Activated naive CD4-positive, alpha-beta T cell treated with anti-CD3 and anti-CD28 coated beads, Interleukin-2, amount 50 U/mL, for 24 hours (primary cell): ENCODE data around the gene CIAPIN1.

Source experiments
- H3K27ac Mint-ChIP-seq: one replicate; pipeline ENCODE4 v1.8.0; 2021; ENCODE audit warnings: mild to moderate bottlenecking, mixed read lengths
- H3K27me3 Mint-ChIP-seq: one replicate; pipeline ENCODE4 v1.8.0; 2021; ENCODE audit warnings: mixed read lengths
- H3K36me3 Mint-ChIP-seq: one replicate; pipeline ENCODE4 v1.8.0; 2021; ENCODE audit warnings: mixed read lengths
- H3K4me1 Mint-ChIP-seq: one replicate; pipeline ENCODE4 v1.8.0; 2021; ENCODE audit warnings: mixed read lengths
- H3K4me3 Mint-ChIP-seq: one replicate; pipeline ENCODE4 v1.8.0; 2021; ENCODE audit warnings: mild to moderate bottlenecking, mixed read lengths
- H3K9me3 Mint-ChIP-seq: one replicate; pipeline ENCODE4 v1.8.0; 2021; ENCODE audit warnings: mixed read lengths

Gene CIAPIN1

GRCh38 chr16:57387598-57388354, 59.4 kb downstream of the CIAPIN1 start:
- H3K4me1 Mint-ChIP-seq: no peaks in the 10 kb centered on the region
- no peaks in the 10 kb centered on the region for H3K9me3 Mint-ChIP-seq
- H3K36me3 Mint-ChIP-seq: no peaks in the 10 kb centered on the region
- H3K4me3 Mint-ChIP-seq: no peak overlapping the region
- no peak overlapping the region for H3K27ac Mint-ChIP-seq
- H3K27me3 Mint-ChIP-seq: no peaks in the 10 kb centered on the region

- Mint-ChIP-seq H3K9me3 (no peaks in the 10 kb centered on the region), H3K27me3 (no peaks in the 10 kb centered on the region), H3K27ac (no peak overlapping the region), H3K4me1 (no peaks in the 10 kb centered on the region), H3K36me3 (no peaks in the 10 kb centered on the region), H3K4me3 (no peak overlapping the region)
Measured at GRCh38 chr16:57386381-57386951, 60.7 kb downstream of the CIAPIN1 start.

DNA sequence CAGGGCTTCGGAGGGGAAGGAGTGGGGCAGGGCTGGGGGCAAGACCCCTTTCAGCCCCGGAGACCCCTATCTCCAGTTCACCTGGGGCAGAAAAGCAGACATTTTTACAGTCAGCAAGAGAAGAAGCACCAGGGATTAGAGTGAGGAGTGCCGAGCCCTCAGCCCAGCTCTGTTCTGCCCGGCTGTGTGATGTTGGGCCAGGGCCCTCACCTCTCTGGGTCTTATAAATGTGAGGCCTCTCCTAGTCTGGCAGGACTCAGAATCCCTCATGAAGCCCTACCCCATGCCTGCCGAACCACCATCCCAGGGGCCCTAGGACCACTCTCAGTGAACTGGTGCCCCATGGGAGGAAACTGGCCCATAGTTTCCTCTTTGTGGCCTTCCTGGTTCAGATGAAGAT, 62.1 kb downstream of the CIAPIN1 start:
- H3K4me1 Mint-ChIP-seq: peaks cover 4% of the 10 kb centered on the region
- H3K4me3 Mint-ChIP-seq: no peak overlapping the region
- no peaks in the 10 kb centered on the region for H3K36me3 Mint-ChIP-seq
- no peaks in the 10 kb centered on the region for H3K9me3 Mint-ChIP-seq
- no peaks in the 10 kb centered on the region for H3K27me3 Mint-ChIP-seq
- no peak overlapping the region for H3K27ac Mint-ChIP-seq

GRCh38 chr16:57384248-57385070, 62.7 kb downstream of the CIAPIN1 start:
- no peaks in the 10 kb centered on the region for H3K9me3 Mint-ChIP-seq
- H3K36me3 Mint-ChIP-seq: no peaks in the 10 kb centered on the region
- H3K27me3 Mint-ChIP-seq: no peaks in the 10 kb centered on the region
- no peak overlapping the region for H3K27ac Mint-ChIP-seq
- H3K4me3 Mint-ChIP-seq: no peak overlapping the region
- peaks cover 4% of the 10 kb centered on the region for H3K4me1 Mint-ChIP-seq

DNA sequence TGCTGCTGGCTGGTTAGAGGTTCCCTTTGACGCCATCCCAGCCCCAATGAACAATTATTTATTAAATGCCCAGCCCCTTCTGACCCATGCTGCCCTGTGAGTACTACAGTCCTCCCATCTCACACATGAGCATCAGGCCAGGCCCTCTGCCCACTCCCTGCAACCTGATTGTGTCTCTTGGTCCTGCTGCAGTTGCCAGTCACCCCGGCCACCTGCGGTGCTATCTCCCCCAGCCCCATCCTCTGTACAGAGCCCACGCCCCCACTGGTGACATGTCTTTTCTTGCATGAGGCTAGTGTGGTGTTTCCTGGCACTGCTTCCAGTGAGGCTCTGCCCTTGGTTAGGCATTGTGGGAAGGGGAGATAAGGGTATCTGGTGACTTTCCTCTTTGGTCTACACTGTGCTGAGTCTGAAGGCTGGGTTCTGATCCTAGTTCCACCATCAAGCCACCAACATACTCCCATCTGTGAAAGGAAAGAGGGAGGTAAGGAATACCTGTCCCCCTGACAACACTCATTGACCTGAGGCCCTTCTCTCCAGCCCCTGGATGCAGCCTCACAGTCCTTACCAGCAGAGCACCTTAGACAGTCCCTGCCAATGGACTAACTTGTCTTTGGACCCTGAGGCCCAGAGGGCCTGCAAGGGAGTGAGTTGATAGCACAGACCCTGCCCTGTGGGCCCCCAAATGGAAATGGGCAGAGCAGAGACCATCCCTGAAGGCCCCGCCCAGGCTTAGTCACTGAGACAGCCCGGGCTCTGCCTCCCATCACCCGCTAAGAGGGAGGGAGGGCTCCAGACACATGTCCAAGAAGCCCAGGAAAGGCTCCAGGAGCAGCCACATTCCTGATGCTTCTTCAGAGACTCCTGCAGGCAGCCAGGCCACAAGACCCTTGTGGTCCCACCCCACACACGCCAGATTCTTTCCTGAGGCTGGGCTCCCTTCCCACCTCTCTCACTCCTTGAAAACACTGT, 63.6 kb downstream of the CIAPIN1 start:
- Mint-ChIP-seq H3K27ac (no peak overlapping the region), H3K9me3 (no peaks in the 10 kb centered on the region)

DNA sequence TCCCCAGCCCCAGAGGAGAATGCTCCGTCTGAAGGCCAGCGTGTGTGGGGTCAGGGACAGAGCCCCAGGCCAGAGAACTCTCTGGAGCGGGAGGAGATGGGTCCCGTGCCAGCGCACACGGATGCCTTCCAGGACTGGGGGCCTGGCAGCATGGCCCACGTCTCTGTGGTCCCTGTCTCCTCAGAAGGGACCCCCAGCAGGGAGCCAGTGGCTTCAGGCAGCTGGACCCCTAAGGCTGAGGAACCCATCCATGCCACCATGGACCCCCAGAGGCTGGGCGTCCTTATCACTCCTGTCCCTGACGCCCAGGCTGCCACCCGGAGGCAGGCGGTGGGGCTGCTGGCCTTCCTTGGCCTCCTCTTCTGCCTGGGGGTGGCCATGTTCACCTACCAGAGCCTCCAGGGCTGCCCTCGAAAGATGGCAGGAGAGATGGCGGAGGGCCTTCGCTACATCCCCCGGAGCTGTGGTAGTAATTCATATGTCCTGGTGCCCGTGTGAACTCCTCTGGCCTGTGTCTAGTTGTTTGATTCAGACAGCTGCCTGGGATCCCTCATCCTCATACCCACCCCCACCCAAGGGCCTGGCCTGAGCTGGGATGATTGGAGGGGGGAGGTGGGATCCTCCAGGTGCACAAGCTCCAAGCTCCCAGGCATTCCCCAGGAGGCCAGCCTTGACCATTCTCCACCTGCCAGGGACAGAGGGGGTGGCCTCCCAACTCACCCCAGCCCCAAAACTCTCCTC, 64.5 kb downstream of the CIAPIN1 start:
- no peaks in the 10 kb centered on the region for H3K9me3 Mint-ChIP-seq
- no peaks in the 10 kb centered on the region for H3K27me3 Mint-ChIP-seq
- H3K4me3 Mint-ChIP-seq: no peak overlapping the region
- no peak overlapping the region for H3K27ac Mint-ChIP-seq
- H3K4me1 Mint-ChIP-seq: peaks cover 7% of the 10 kb centered on the region
- no peaks in the 10 kb centered on the region for H3K36me3 Mint-ChIP-seq

More for the DNA sequence above, 63.6 kb downstream of the CIAPIN1 start:
- H3K27me3 Mint-ChIP-seq: no peaks in the 10 kb centered on the region
- H3K4me3 Mint-ChIP-seq: no peak overlapping the region
- no peaks in the 10 kb centered on the region for H3K36me3 Mint-ChIP-seq
- H3K4me1 Mint-ChIP-seq: peaks cover 4% of the 10 kb centered on the region

DNA sequence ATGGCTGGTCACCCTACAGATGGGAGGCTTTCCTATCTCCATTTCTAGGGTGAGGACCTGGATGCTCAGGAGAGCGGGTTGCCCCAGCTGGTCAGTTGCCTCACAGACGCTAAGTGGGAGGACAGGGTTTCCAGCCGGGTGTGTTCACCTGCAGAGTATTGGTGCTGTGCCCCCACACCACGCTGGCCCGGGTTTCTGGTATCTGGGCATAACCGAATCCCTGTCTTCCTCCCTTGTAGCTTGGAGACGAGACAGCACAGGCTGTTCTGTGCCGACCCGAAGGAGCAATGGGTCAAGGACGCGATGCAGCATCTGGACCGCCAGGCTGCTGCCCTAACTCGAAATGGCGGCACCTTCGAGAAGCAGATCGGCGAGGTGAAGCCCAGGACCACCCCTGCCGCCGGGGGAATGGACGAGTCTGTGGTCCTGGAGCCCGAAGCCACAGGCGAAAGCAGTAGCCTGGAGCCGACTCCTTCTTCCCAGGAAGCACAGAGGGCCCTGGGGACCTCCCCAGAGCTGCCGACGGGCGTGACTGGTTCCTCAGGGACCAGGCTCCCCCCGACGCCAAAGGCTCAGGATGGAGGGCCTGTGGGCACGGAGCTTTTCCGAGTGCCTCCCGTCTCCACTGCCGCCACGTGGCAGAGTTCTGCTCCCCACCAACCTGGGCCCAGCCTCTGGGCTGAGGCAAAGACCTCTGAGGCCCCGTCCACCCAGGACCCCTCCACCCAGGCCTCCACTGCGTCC, 65.2 kb downstream of the CIAPIN1 start:
- Mint-ChIP-seq H3K27me3 (no peaks in the 10 kb centered on the region), H3K4me1 (peaks cover 12% of the 10 kb centered on the region)

DNA sequence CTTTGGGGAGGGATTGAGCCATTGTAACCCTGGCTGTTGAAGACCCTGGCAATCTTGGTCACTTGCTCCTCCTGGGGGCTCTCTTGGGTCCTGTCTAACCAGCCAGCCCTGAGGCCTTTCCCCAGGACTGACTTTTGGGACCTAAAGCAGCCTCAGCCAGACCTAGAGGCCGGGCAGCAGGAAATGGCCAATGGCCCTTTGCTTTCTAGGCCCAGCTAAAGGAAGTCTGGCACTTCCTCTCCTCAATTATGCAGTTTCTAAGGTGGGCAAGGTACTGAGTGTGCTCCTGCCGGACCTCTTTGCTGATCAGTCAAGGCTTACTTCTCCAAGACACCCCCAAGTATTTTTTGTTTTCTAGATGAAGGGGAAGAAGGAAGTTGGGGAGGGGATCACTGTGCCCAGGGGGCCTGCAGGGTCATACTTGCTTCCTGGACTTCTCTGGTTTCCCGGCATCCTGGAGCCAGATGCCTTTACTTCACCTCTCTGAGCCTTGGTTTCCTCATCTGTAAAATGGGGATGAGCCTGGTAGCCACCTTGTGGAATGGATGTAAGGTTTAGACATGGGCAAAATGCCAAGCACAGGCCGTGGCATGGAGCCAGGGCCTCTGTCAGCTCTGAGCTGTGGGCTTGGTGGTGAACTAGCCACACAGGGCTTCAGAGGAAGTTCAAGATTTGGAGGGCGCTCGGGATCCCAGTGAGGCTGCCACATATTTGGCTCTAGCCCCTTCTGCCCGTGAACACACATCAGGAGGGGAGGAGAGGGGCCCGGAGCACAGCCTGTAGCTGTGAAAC, 66.3 kb downstream of the CIAPIN1 start:
- Mint-ChIP-seq H3K27me3 (no peaks in the 10 kb centered on the region), H3K9me3 (no peaks in the 10 kb centered on the region)

More for the DNA sequence above, 65.2 kb downstream of the CIAPIN1 start:
- Mint-ChIP-seq H3K4me3 (no peak overlapping the region), H3K27ac (no peak overlapping the region), H3K9me3 (no peaks in the 10 kb centered on the region), H3K36me3 (no peaks in the 10 kb centered on the region)

GRCh38 chr16:57379579-57379978, 67.6 kb downstream of the CIAPIN1 start:
- Mint-ChIP-seq H3K27ac (no peak overlapping the region), H3K4me3 (no peak overlapping the region), H3K27me3 (no peaks in the 10 kb centered on the region), H3K9me3 (no peaks in the 10 kb centered on the region), H3K4me1 (peaks cover 12% of the 10 kb centered on the region), H3K36me3 (no peaks in the 10 kb centered on the region)

More for the DNA sequence above, 66.3 kb downstream of the CIAPIN1 start:
- Mint-ChIP-seq H3K4me3 (no peak overlapping the region), H3K36me3 (no peaks in the 10 kb centered on the region), H3K27ac (no peak overlapping the region), H3K4me1 (peaks cover 12% of the 10 kb centered on the region)
